NCI-H1694 treated with DMSO at 0.1 percent for 48 hours (cell line): ENCODE results near the gene PTPRE.
A peak's percentile ranks its signal among the peaks of the same experiment; 100 is the strongest.

Experiments
- DNase-seq: peaks from one replicate; lab custom pipeline; 2025; lab: John Stamatoyannopoulos, UW

The PTPRE gene

DNA sequence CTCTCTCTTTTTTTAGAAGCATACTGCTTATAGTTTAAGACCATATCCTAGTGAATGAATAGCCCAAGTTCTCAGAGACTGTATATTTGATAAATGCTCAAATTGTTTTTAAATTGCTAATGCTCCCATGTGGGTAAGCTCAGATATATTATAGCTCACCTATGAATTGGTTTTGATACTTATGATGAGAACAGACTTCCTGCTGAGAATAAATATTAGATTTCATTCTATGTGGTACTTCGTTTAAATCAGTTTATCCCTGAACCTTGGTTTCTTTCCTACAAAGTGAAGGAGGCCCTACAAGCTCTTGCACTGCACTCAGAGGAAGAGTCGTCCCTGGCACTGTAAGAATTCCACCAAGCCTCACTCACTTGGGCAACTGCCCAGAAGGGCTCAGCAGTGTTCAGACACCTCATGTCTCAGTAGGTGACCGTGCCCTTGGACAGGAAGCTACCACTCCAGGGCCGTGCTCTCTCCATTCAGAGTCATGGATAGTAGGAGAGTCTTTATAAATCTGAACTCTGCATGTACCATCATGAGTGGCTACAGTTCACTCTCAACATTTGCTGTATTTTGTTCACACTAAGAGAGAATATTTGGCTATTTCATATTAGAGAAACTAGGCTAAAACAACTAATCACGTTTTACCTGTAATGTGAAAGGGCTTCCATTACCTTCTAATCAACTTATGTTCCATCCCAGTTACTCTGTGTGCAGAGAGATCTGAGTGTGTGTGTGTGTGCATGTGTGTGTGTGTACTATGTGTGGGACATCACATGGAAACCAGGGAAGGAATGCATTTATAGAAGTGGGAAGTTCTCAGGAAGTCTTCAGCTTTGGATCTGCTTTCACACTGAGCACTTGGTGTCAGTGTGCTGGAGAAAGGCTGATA is 93.8 kb downstream of the PTPRE start:
- no peak for DNase-seq

DNA sequence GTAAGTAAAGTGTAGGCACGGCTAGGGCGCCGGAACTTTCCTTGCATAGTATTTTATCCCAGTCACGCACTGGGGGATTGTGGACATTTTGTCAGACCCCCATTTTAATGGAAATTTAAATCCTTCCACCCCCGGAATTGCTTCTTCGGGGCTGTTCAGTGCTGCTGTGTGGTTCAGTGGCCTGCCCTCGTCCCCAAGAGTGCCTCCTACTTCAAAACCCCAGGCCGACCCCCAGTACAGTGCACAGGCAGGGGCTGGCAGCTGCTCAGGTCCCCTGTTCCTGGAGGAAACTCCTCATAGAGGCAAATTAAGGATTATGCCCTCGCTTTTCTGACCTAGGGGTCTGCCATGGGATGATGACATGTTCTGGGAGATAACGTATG is 94.5 kb downstream of the PTPRE start:
- no peak for DNase-seq

DNA sequence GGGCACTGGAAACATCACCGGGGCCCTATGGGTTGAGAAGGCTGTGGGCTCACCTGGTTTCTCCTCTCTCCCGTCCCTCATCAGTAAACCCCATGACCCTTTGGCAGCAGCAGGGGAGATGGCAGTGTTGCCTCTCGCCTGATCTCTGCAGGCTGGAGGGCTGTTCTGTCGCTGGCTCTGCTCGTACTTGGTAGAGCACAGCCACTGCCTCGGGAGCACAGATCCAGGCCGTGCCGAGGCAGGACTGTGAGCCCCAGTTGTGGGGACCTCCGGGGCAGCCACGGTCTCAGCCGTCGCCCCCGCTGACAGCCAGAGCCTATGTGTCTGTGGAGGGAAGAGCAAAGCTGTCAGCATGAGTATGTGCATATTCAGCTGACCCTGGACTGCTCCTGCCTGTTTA is 94.9 kb downstream of the PTPRE start:
- DNase-seq = no peak

DNA sequence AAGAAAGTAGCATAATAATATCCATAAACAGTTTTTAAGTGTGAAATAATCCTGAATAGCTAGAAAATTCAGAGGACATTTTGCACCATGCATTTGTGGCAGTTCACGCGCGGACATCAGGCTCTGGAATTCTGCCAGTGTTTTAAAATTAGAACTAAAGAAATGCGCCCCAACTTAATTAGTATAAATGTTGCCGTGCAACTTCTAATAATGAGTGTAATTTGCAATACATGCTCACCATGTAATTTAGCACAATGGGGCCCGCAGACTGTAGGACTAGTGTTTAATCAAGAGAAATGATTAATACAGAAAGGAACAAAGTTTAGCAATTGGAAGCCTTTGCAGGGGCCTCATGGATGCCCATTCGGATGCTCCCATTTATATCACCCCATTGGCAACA is 96.6 kb downstream of the PTPRE start:
- DNase-seq = no peak

DNA sequence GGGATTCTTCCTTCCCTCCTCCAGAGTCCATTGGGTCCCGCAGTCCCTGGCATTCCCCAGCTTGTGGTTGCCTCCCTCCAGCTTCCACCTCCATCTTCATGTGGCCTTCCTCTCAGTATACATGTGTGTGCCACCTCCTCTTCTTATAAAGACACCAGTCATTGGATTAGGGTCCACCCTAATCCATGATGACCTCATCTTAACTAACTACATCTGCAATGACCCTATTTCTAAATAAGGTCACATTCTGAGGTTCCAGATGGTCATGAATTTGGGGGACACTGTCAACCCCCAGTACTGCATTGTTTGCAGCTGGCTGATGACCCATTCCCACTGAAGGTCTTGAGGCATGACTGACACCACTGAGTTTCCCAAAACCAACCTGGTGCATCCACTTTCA is 99.0 kb downstream of the PTPRE start:
- no peak for DNase-seq

DNA sequence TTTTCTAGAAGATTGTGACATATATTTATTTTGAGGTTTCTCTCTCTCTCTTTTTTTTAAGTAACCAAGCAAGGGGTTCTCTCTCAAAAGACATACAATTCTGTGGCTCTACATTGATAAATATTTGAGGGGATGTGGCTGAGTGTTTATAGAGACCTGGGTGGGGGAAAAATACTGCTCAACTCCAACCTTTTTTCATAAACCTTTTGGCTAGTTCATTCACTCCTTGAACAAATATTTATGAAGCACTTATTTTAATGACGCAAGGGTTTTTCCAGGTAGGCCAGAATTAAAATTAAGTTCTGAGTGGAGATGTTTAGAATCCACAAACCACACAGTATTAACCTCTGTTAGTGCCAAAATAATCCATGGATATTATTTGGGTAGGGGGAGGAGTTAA is 100.2 kb downstream of the PTPRE start:
- DNase-seq = no peak

DNA sequence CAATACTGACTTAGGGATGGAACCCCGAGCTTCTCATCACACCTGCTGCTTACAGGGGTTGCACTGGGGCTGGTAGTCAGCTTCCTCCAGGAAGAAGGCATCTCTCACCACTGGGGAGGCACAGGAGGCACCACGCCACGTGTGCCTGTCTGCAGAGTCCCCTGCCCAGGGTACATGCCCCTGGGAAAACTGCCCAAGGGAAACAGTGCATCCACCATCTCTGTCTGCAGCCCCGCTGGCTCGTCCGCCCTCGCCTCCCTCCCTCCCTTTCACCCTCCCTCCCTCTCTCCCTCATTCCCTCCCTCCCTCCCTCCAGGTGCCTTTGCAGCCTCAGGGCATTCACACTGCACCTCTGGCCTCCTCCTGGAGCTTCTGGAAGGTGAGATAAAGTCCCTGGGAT is 101.1 kb downstream of the PTPRE start:
- no peak for DNase-seq

DNA sequence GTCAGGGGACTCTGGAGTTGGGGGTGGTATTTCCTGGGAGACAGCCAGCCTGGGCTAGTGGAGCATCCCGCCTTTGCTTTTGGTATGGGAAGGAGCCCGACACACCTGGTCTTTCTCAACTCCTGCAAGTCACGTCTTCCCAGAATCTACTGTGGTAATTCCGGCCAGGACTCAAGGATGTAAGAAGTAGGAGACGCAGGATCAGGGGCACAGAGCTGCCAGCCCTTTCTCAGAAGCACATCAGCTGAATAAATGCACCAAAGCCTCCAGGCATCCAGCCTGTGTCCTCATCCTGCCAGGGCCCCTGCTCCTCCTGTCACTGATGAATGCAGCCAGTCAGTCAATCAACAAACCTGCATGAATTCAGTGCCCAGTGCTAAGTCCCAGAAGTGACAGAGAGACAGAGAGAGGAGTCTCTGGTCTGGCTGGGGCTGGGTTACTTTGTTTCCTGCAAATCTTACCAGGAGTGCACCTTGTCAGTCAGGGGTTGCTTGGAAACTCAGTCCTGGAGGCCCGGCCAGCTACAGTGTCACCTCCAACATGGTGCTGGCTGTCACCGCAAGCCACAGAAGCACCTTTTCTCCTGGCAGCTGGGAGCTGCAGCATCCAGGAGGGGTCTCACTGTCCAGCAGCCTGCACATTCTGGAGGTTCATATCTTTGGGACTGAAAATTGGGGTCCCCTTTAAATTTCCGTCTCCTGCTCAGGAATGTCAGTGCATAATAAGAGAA is 101.8 kb downstream of the PTPRE start:
- DNase-seq = no peak

DNA sequence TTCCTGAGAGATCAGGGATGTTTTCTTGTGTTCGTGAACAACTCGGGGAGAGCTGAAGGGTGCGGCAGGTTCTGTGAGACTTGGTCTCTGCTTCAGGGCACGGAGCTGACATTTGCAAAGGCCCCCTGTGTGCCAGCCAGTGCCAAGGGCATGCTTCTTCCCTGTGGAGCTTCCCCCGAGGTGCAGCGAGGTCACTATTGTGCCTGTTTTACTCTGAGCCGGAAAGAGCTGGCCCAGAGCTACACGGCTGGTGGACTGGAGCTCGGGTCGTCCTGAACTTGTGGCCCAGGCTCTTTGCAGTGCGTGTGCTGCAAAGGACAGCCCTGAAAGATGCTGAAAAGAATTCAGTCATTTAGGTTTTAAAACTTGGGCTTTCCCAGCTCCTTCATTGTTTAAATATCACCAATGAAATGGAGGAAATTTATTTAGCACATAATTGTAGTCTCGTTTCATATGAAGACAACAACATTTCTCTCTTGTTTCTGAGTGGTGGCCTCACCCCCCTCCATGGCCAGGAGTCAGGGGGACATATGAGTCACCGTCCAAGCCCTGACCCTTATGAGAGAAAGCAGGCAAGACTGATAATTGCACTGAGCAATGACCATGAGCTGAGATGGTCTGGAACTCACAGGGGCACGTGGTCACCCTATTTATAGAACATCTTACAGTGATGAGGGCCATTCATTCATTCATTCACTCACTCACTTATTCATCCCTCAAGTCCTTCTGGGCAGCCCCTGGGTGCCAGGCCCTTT is 102.6 kb downstream of the PTPRE start:
- no peak for DNase-seq

DNA sequence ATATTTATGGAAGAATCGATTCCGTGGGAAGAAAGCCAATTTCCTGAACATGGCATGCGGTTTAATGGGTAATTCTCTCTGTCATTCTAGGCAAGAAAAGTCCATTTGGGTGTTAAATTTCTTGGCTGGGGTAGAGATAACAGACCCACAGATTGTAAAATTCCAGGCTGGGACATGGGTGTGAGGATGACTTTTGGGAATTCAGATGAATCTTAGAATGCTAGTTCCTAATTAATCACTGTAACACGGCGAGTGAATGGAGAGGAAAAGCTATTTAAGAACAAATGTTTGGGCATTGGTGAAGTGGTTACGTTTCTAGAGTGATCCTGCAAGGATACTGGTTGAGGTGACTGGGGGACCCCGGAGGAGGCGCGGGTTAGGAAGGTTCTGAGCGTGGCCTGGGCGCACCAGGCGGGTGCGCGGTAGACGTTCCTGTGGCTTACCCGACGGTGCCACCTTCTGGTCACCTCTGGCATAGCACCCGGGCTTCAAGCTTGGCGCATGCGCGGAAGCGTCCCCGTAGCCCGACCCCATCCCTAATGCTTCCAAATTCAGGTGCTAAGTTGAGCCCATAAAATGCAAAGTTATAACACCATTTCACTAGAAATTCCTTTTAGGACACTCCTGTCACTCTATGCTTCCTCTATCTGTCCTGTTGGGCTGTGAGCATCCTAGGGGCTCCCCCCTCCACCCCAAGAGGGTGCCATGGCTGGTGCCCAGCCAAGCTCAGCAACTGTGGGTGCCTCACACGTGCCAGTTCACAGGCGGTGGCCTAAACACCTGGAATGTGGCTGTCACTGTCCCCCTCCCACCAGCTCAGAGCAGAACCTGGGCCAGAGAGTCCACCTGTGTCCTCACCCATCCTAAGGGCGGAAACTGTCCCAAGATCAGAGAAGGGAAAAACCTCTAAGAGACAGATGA is 104.4 kb downstream of the PTPRE start:
- peak; percentile 18 for DNase-seq

DNA sequence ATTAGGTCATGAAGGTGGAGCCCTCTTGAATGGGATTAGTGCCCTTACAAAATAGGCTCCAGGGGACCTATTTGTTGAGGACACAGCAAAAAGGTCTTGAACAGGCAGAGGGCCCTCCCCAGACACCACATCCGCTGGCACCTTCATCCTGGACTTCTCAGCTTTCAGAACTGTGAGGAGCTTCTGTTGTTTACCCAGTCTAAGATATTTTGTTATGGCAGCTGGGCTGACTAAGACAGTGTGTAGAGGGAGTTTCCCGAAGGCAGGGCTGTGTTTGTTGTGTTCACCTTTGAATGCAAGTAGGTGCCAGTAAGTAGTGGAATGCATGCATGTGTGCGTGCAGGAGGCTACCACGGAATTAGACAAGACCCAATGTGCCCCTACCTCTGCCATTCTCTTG is 106.7 kb downstream of the PTPRE start:
- DNase-seq = no peak

DNA sequence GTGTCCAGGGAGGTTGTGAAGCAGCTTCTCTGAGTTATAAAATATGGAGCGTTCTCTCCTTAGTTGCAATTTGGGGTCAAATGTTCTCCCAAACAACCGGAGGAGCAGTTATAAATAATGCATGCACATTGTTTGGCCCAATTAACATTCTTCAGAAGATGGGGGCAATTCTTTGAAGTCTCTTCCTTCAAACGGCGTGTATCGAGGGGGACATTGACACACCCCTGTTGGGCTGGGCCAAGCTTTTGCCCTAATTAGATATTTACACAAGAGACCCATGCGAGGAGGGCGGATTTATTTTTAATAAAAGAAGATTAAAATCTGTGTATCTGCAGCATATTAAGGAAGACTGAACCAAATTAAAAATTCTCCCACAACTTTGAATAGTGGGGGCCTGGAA is 107.3 kb downstream of the PTPRE start:
- no peak for DNase-seq

DNA sequence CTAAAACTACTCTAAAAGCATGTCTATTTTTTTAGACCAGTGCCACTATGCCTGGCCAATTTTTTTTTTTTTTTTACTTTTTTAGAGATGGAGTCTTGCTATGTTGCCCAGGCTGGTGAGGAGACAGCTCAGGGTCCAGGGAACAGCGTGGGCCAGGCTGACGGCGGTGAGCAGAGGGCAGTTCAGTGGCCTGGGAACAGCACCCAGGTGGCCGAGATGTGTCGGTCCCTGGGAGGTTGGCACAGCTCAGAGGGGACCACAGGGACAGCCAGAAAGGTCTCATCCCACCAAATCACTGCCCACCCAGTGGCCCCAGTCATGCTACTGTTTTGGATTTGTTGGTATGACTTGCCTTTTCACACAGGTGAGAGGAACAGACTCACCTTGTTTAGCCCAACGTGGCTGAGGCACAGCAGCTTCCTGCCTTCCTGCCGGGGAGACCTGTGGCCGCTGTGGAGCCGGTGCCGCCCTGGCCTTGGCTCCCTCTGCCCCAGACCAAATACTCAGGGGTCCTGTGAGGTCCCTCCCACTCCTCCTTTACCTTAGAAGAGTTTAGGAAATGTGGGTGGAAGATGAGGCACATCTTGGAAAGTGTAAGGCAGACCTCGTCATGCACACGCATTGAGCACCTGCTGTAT is 109.6 kb downstream of the PTPRE start:
- DNase-seq = no peak

DNA sequence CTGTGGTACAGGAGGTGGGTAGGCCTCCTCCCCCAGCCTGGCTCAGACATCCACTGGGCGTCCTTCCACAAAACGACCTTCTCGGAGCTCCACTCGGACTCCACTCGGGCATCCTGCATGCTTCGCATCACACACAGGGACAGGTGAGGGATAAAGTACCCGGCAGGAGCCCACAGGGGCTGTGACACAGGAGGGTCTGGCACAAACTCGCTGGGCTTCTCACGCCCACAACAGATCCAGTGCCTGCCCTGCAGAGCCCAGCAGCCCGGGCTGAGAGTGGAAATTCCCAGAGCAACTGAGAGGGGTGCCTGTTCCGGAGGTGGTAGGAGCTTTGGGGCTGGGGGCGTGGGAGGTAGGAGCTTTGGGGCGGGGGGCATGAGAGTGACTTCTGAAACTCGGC is 110.9 kb downstream of the PTPRE start:
- DNase-seq = no peak

DNA sequence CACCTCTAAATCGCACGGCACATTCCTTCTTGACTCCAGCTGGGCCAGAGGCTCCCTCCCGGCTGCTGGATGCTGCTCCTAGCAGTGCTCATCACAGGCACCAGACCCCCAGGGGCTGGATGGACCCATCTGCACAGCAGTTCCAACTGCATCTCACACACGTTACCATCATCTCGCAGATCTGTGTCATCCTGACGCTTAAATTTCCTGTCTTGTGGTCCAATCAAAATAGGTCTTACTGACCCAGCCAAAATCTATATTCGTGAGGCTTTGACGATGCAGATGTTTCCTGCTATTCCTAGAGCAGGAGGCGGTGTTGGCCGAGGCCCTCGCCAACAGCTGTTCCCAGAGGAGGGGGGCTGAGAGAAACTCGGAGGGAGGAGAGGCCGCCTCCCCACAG is 111.3 kb downstream of the PTPRE start:
- no peak for DNase-seq

DNA sequence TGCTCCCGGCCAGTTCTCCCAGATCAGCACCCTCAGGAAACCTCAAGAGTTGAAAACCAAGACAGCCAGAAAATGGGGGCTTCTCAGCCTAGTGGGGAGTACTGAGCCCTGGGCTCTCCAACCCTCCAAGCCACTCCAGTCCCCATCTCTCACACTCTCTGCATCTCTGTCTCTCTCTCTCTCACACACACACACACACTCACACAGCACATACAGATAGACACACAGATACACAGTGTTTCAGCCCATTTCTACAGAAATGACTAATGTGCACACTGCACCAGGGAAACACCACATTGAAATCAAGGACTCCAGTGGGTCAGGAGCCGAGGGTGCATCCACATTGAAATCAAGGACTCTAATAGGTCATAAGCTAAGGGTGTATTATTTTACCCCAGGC is 111.8 kb downstream of the PTPRE start:
- no peak for DNase-seq

DNA sequence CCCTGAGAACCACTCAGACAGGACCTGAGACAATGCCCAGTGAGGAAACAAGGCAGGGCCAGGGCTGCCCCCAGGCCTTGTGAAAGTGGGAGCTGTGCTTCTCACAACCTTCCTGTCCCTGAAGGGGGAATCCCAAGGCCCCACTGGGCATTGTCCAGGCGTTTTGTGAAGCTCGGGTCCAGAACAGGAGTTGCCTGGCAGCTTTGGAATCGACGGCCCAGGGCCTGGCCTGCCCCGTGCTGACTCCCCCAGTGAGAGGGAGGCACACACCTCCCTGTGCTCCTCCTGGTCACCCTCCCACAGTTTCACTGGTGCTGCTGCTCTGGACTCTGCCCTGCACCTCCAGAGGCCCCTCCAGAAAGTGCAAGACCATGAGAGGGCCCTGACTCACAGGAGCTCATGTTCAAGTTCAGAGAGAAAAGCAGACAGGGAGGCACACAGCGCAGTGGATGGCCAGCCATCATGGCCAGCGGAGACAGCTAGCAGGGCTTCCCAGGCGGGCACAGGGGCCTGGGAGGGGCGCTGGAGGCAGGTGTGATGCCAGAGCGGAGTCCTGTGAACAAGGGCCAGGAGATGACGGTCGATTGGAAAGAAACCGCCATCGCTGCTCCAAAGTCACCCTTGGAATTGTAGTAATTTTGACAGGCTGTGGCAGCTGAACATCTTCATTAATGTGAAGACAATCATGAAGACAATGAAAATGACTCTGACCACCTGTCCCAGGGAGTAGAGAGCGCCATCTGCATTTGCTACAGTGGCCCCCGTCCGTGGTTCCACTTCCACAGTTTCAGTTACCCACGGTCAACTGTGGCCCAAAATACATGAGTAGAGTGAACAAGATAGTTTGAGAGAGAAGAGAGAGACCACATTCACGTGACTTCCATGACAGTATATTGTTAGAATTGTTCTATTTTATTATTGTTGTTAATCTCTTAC is 115.6 kb downstream of the PTPRE start:
- no peak for DNase-seq

DNA sequence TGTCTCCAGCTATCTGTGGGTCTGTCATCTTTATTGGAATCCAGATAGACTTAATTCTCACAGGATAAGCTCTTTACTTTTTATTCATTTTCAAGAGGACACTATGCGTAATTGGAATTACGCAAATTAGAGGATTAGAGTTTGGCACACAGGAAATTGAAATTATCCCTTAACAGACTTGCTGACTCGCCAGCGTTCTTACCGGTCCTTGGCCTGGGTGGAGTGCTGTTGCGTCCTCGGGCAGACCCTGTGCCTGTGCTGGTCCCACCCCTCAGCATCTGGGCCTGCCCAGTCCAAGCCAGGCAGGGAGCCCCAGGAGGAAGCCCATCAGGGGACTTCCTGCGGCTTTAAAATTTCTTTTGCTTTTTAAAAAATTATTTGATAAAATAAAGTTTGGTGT is 117.5 kb downstream of the PTPRE start:
- no peak for DNase-seq

DNA sequence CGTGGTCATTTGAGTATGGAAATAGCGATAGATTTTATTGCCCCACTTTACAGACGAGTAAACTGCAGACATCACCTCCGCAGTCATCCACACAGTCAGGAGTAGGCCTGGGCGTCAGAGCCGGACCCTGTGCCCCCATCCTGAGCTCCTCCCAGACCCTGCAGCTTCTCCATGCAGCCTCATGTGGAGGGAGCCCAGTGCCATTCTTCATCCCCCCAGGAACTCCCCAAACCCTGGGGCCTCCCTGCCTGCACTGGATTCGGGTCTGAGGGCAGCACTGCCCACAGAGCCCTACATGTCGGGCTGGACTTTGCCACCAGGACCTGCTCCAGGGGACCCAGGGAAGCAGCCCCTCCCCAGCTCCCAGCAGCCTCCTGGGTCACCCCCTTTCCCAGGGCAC is 118.5 kb downstream of the PTPRE start:
- DNase-seq = no peak

DNA sequence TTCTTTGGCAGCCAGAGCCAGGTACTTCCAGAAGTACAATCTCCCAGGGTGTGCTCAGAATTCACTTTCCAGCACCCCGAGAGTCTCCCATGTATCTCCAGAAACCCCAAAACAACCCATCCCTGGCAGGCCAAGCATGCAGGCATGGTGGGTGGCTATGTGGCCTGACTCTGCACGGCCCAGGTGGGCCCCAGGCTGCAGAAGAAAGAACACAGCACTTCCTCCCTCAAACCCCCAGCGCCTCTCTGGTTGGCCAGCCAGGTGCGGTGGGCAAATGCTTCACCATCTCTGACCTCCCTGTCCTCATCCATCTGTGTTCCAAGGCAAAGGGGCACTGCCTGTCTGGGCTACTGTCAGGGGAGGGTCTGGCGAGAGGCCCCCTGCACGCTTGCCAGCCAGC is 119.0 kb downstream of the PTPRE start:
- no peak for DNase-seq
